Naive thymus-derived CD4-positive, alpha-beta T cell (primary cell): Measurements from ENCODE around the gene ZNF787. TPM values are rescaled to one million over a fixed set of nuclear protein-coding genes. Genes with fewer than 3 reads are reported as not detected.
A peak's percentile ranks its signal among the peaks of the same experiment; 100 is the strongest.

Source experiments
- ATAC-seq: fragments of 150-1000 bp; cut with Tn5 transposase; 2 replicates; pipeline ENCODE4 v1.10.0; 2021; ENCODE audit warnings: mild to moderate bottlenecking, moderate library complexity
- CTCF ChIA-PET: fragments of 350-600 bp; sonication (Branson Sonifier 250); formaldehyde crosslinking; loops from one replicate; lab custom pipeline; 2021; ENCODE audit warnings: antibody characterized with exemption; lab: Charles Lee
- POLR2A ChIA-PET: fragments of 350-600 bp; sonication (Branson Sonifier 250); formaldehyde crosslinking; loops from one replicate; lab custom pipeline; 2021; ENCODE audit warnings: antibody characterized with exemption, inconsistent platforms; lab: Charles Lee
- DNase-seq, 9 donors: peaks; one replicate each; pipeline versions ENCODE4 v3.0.0 to v3.0.0-alpha.2; 2020 to 2022; ENCODE audit warnings: mixed read lengths in 1 of 9
- H3K27ac ChIP-seq: one replicate; pipeline ENCODE4 v1.7.0; 2013; ENCODE audit warnings: mild to moderate bottlenecking, low read depth, low read length, moderate library complexity
- H3K27me3 ChIP-seq, 2 donors: one replicate each; pipeline ENCODE4 v1.7.0; 2013; ENCODE audit warnings: low read length in 2 of 2, mild to moderate bottlenecking in 2 of 2, moderate library complexity in 2 of 2; ENCODE audit not compliant: control insufficient read depth in 2 of 2, insufficient read depth in 2 of 2
- H3K36me3 ChIP-seq, 3 experiments: 1 replicate in 2 of 3; 2 replicates in 1 of 3; pipeline ENCODE4 v1.7.0; 2013; ENCODE audit warnings: low read length in 3 of 3, mild to moderate bottlenecking in 3 of 3, moderate library complexity in 1 of 3; ENCODE audit not compliant: insufficient read depth in 3 of 3, control insufficient read depth in 2 of 3
- H3K4me1 ChIP-seq, 2 donors: one replicate each; pipeline ENCODE4 v1.7.0; 2013; ENCODE audit warnings: low read length in 2 of 2, mild to moderate bottlenecking in 2 of 2, moderate library complexity in 1 of 2; ENCODE audit not compliant: control insufficient read depth in 2 of 2, insufficient read depth in 2 of 2
- H3K4me3 ChIP-seq: 2 replicates; pipeline ENCODE4 v1.7.0; 2013; ENCODE audit warnings: mild to moderate bottlenecking, low read length
- H3K9me3 ChIP-seq, 3 experiments: 1 replicate in 2 of 3; 2 replicates in 1 of 3; pipeline ENCODE4 v1.7.0; 2013; ENCODE audit warnings: low read length in 3 of 3; ENCODE audit not compliant: control insufficient read depth in 2 of 3
- H3K27ac Mint-ChIP-seq, 9 donors: one replicate each; pipeline ENCODE4 v1.8.0; 2020 to 2022; ENCODE audit warnings: mixed read lengths in 9 of 9, mild to moderate bottlenecking in 8 of 9, moderate library complexity in 5 of 9, inconsistent platforms in 2 of 9
- H3K27me3 Mint-ChIP-seq, 5 donors: one replicate each; pipeline ENCODE4 v1.8.0; 2021 to 2022; ENCODE audit warnings: mixed read lengths in 5 of 5, mild to moderate bottlenecking in 1 of 5
- H3K36me3 Mint-ChIP-seq, 5 donors: one replicate each; pipeline ENCODE4 v1.8.0; 2020 to 2022; ENCODE audit warnings: mixed read lengths in 5 of 5, mild to moderate bottlenecking in 3 of 5, inconsistent platforms in 1 of 5
- H3K4me1 Mint-ChIP-seq, 7 donors: one replicate each; pipeline ENCODE4 v1.8.0; 2020 to 2022; ENCODE audit warnings: mixed read lengths in 7 of 7, mild to moderate bottlenecking in 3 of 7, inconsistent platforms in 1 of 7
- H3K4me3 Mint-ChIP-seq, 10 donors: one replicate each; pipeline ENCODE4 v1.8.0; 2020 to 2022; ENCODE audit warnings: mild to moderate bottlenecking in 10 of 10, mixed read lengths in 10 of 10, moderate library complexity in 6 of 10, inconsistent platforms in 2 of 10
- H3K9me3 Mint-ChIP-seq, 11 donors: one replicate each; pipeline ENCODE4 v1.8.0; 2020 to 2022; ENCODE audit warnings: mixed read lengths in 11 of 11, mild to moderate bottlenecking in 4 of 11, inconsistent platforms in 1 of 11, moderate library complexity in 1 of 11
- intact Hi-C, 2 donors: fragments of 100-400 bp; cut with micrococcal nuclease; formaldehyde crosslinking; loops; one replicate each; pipeline ENCODE4 v1.15.1; 2023
- polyA plus RNA-seq, 2 donors: library from polyadenylated mRNA; unstranded; fragments of 300-500 nt; fragmentation: Illumina TruSeq; gene quantifications; one replicate each; pipeline ENCODE4 v1.2.3, GENCODE V29; 2021
- total RNA-seq, 6 experiments: library from RNA in 5 of 6; stranded (reverse) in 5 of 6; gene quantifications; 1 replicate in 5 of 6; 2 replicates in 1 of 6; pipeline ENCODE4 v1.2.3 and lab custom pipeline; 2021 to 2026

The ZNF787 gene
- total and polyA plus RNA-seq, 7 experiments from 2014 or later, result 1.5 to 41.2 (median 32.2) TPM

GRCh38 chr19:56126983-56127780 lies 6.1 kb upstream of the ZNF787 start:
- no peak for DNase-seq
- Mint-ChIP-seq H3K27me3 (no peaks in the 10 kb centered on the region), H3K4me3 (no peak overlapping the region), H3K9me3 (peaks cover 0 to 2% (median 0%) of the 10 kb centered on the region in 11 donors), H3K4me1 (peaks cover 6 to 36% (median 27%) of the 10 kb centered on the region in 7 donors), H3K36me3 (no peaks in the 10 kb centered on the region), H3K27ac (peak overlapping the region in 3 of 9 donors; percentile 60 to 82 (median 72))
- H3K4me3 ChIP-seq, result no peak overlapping the region
- no peak for ATAC-seq
- no peaks in the 10 kb centered on the region for H3K27me3 ChIP-seq
- H3K27ac ChIP-seq, result no peak overlapping the region
- intact Hi-C loops, result no loop called here
- H3K4me1 ChIP-seq, result peaks cover 0 to 29% of the 10 kb centered on the region in 2 donors
- H3K36me3 ChIP-seq, result no peaks in the 10 kb centered on the region
- H3K9me3 ChIP-seq, result no peaks in the 10 kb centered on the region
- ChIA-PET POLR2A (no interaction called here), CTCF (no interaction called here)

GRCh38 chr19:56125806-56126590 lies 4.9 kb upstream of the ZNF787 start:
- Mint-ChIP-seq H3K27me3 (no peaks in the 10 kb centered on the region), H3K4me1 (peaks cover 6 to 42% (median 34%) of the 10 kb centered on the region in 7 donors), H3K36me3 (no peaks in the 10 kb centered on the region), H3K4me3 (peak overlapping the region in 2 of 10 donors; percentile 48 to 83), H3K9me3 (peaks cover 0 to 2% (median 0%) of the 10 kb centered on the region in 11 donors), H3K27ac (peak overlapping the region; percentile 19 to 95 (median 76))
- Histone ChIP-seq H3K36me3 (peaks cover 0 to 4% (median 0%) of the 10 kb centered on the region in 3 experiments), H3K4me3 (no peak overlapping the region), H3K9me3 (no peaks in the 10 kb centered on the region), H3K4me1 (peaks cover 5 to 34% of the 10 kb centered on the region in 2 donors), H3K27ac (no peak overlapping the region), H3K27me3 (no peaks in the 10 kb centered on the region)
- ChIA-PET CTCF (interaction anchor here (0.8 kb wide), 1 partner anchor 60 kb away, joined by 3 read pairs; no protein-coding TSS in a partner anchor), POLR2A (interaction anchor here (0.5 to 1.1 kb wide), 3 partner anchors 11 to 1644 kb away, joined by 3 to 8 read pairs (median 4); partner anchors contain the start of gene ZNF444)
- DNase-seq, result no peak
- intact Hi-C loops, result no loop called here
- ATAC-seq, result no peak

DNA sequence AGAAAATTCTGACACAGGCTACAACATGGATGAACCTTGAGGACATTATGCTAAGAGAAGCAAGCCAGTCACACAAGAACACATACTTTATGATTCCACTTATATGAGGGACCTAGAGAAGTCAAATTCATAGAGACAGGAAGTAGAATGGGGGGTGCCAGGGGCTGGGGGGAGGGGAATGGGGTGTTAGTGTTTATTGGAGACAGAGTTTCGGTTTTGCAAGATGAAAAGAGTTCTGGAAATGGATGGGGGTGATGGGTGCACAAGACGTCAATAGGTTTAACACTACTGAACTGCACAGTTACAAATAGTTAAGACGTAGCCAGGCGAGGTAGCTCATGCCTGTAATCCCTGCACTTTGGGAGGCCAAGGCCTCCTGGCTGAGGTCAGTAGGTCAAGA lies 3.5 kb upstream of the ZNF787 start:
- H3K36me3 Mint-ChIP-seq, result no peaks in the 10 kb centered on the region
- peaks cover 7 to 51% (median 42%) of the 10 kb centered on the region in 7 donors for H3K4me1 Mint-ChIP-seq
- H3K9me3 ChIP-seq, result no peaks in the 10 kb centered on the region
- H3K27me3 ChIP-seq, result no peaks in the 10 kb centered on the region
- no peak for ATAC-seq
- H3K27ac ChIP-seq, result peak overlapping the region; percentile 67
- peak in 7 of 9 donors; percentile 64 to 88 (median 73) for DNase-seq
- no peak overlapping the region for H3K4me3 ChIP-seq
- peaks cover 0 to 4% (median 0%) of the 10 kb centered on the region in 3 experiments for H3K36me3 ChIP-seq
- peak overlapping the region in 9 of 10 donors; percentile 44 to 83 (median 60) for H3K4me3 Mint-ChIP-seq
- POLR2A ChIA-PET, result interaction anchor here (1.0 to 1.1 kb wide), 3 partner anchors 14 to 48 kb away, joined by 3 to 8 read pairs (median 3); partner anchors contain the start of gene ZNF444
- no peaks in the 10 kb centered on the region for H3K27me3 Mint-ChIP-seq
- CTCF ChIA-PET, result interaction anchor here (0.9 kb wide), 1 partner anchor 21 kb away, joined by 3 read pairs; no protein-coding TSS in a partner anchor
- H3K9me3 Mint-ChIP-seq, result peaks cover 0 to 2% (median 0%) of the 10 kb centered on the region in 11 donors
- peak overlapping the region; percentile 81 to 95 (median 89) for H3K27ac Mint-ChIP-seq
- intact Hi-C loops, result loop anchor here in 1 of 2 donors (5.0 kb wide), 2 partner anchors 48 to 1007 kb away; partner anchors contain the start of gene PPP1R12C
- H3K4me1 ChIP-seq, result peaks cover 8 to 34% of the 10 kb centered on the region in 2 donors

DNA sequence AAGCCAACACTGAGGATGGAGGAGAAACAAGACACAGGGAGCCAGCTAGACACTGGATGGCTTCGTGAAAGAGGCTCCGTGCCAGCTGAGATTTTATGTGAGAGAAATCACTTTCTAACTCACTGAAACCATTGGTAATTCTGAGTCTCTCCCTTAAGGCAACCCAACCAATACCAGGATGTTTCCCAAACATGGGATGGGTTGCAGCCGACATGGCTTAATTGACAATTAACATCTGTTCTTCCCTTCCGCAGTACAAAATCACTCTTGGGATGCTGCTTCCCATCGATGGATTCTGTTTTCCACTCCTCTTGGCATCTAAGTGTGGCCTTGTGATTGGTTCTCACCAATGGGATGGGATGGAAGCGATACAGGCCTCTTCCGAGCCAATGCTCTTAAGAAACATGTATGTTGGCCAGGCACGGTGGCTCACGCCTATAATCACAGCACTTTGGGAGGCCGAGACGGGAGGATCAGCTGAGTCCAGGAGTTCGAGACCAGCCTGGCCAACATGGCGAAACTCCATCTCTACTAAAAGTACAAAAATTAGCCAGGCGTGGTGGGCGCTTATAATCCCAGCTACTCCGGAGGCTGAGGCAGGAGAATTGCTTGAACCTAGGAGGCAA lies 2.3 kb upstream of the ZNF787 start:
- intact Hi-C loops, result loop anchor here in 1 of 2 donors (5.0 kb wide), 2 partner anchors 49 to 1006 kb away; partner anchors contain the start of gene PPP1R12C
- Histone ChIP-seq H3K9me3 (no peaks in the 10 kb centered on the region), H3K27ac (no peak overlapping the region), H3K4me3 (no peak overlapping the region), H3K36me3 (peaks cover 0 to 4% (median 0%) of the 10 kb centered on the region in 3 experiments), H3K4me1 (peaks cover 8 to 34% of the 10 kb centered on the region in 2 donors), H3K27me3 (no peaks in the 10 kb centered on the region)
- peak overlapping the region in 6 of 10 donors; percentile 29 to 83 (median 38) for H3K4me3 Mint-ChIP-seq
- POLR2A ChIA-PET, result interaction anchor here (4.7 kb wide), 1 partner anchor 18 kb away, joined by 40 read pairs; the partner anchor contains the start of gene ZNF444
- H3K27ac Mint-ChIP-seq, result peak overlapping the region in 7 of 9 donors; percentile 69 to 95 (median 85)
- H3K27me3 Mint-ChIP-seq, result no peaks in the 10 kb centered on the region
- DNase-seq (no peak), ATAC-seq (no peak)
- H3K36me3 Mint-ChIP-seq, result no peaks in the 10 kb centered on the region
- peaks cover 11 to 61% (median 53%) of the 10 kb centered on the region in 7 donors for H3K4me1 Mint-ChIP-seq
- CTCF ChIA-PET, result no interaction called here
- H3K9me3 Mint-ChIP-seq, result peaks cover 0 to 2% (median 0%) of the 10 kb centered on the region in 11 donors

GRCh38 chr19:56120371-56121179 lies 520 bp downstream of the ZNF787 start:
- H3K27me3 Mint-ChIP-seq, result no peaks in the 10 kb centered on the region
- DNase-seq (peak; percentile 68 to 94 (median 77)), ATAC-seq (peak; percentile 60)
- peak overlapping the region; percentile 79 for H3K4me3 ChIP-seq
- H3K36me3 Mint-ChIP-seq, result peaks cover 0 to 5% (median 0%) of the 10 kb centered on the region in 5 donors
- peak overlapping the region; percentile 45 to 98 (median 88) for H3K27ac Mint-ChIP-seq
- H3K27me3 ChIP-seq, result no peaks in the 10 kb centered on the region
- peak overlapping the region; percentile 97 for H3K27ac ChIP-seq
- peaks cover 13 to 72% (median 61%) of the 10 kb centered on the region in 7 donors for H3K4me1 Mint-ChIP-seq
- H3K9me3 Mint-ChIP-seq, result peaks cover 0 to 2% (median 0%) of the 10 kb centered on the region in 11 donors
- ChIA-PET CTCF (no interaction called here), POLR2A (interaction anchor here (0.9 to 4.7 kb wide), 7 partner anchors 9 to 860 kb away, joined by 3 to 40 read pairs (median 3); partner anchors contain the start of gene ZNF444)
- H3K9me3 ChIP-seq, result no peaks in the 10 kb centered on the region
- intact Hi-C loops, result loop anchor here (1.0 to 5.0 kb wide), 8 partner anchors 15 to 1003 kb away; partner anchors contain the start of genes ZSCAN5A (in 2 of the 2), FIZ1 (in 1 of the 2), PPP1R12C (in 1 of the 2) and ZNF444 (in 1 of the 2)
- peak overlapping the region; percentile 65 to 93 (median 87) for H3K4me3 Mint-ChIP-seq
- H3K36me3 ChIP-seq, result peaks cover 0 to 4% (median 0%) of the 10 kb centered on the region in 3 experiments
- H3K4me1 ChIP-seq, result peaks cover 8 to 27% of the 10 kb centered on the region in 2 donors
